WTC11 (cell line): ENCODE measurements around the gene PDE6G.
"Not testable (repeated sequence)": the region's sequence is repeated elsewhere in the genome, so short reads cannot be mapped to it uniquely, and the experiment has no call there.

Experiments
- ATF2 ChIP-seq: sonication (generic); formaldehyde crosslinking; IDR thresholded peaks from 2 replicates; pipeline ENCODE4 v1.8.1; 2022; ENCODE audit warnings: low read depth, missing genetic modification reagents, borderline replicate concordance
- CTCF ChIP-seq: fragments of 200-600 bp; IDR thresholded peaks from 2 replicates; pipeline ENCODE4 v1.8.0; 2022; ENCODE audit warnings: antibody characterized with exemption
- SMAD3 ChIP-seq: sonication (generic); formaldehyde crosslinking; IDR thresholded peaks from 2 replicates; pipeline ENCODE4 v1.8.0; 2022; ENCODE audit warnings: missing genetic modification reagents, mild to moderate bottlenecking, borderline replicate concordance
- TP53 ChIP-seq: sonication (generic); formaldehyde crosslinking; IDR thresholded peaks from 2 replicates; pipeline ENCODE4 v1.8.1; 2023; ENCODE audit warnings: mild to moderate bottlenecking, missing genetic modification reagents

GRCh38 chr17:81618307-81618706, 38.0 kb downstream of the PDE6G start:
- TF ChIP-seq ATF2 (CRISPR knock-in tag); SMAD3 (CRISPR knock-in tag); CTCF; TP53 (CRISPR knock-in tag): not testable (repeated sequence)
